Skeletal muscle cell (primary cell): ENCODE data around the gene PROCA1.
"Not testable (repeated sequence)": the region's sequence is repeated elsewhere in the genome, so short reads cannot be mapped to it uniquely, and the experiment has no call there.

ENCODE experiments used
- DNase-seq: peaks from one replicate; pipeline ENCODE4 v3.0.0-alpha.2; 2010; ENCODE audit warnings: low read depth
- H3K4me3 ChIP-seq: 2 replicates; pipeline ENCODE4 v1.5.1; 2011; ENCODE audit warnings: low read depth, mild to moderate bottlenecking, control low read depth, low read length, moderate library complexity

Gene PROCA1

GRCh38 chr17:28744972-28745785 lies 33.5 kb upstream of the PROCA1 start:
- DNase-seq: peak; percentile 11

GRCh38 chr17:28744104-28744971 lies 32.6 kb upstream of the PROCA1 start:
- no peak for DNase-seq
- peak overlapping the region; percentile 89 for H3K4me3 ChIP-seq

More at GRCh38 chr17:28744972-28745785, 33.5 kb upstream of the PROCA1 start:
- peak overlapping the region; percentile 89 for H3K4me3 ChIP-seq

DNA sequence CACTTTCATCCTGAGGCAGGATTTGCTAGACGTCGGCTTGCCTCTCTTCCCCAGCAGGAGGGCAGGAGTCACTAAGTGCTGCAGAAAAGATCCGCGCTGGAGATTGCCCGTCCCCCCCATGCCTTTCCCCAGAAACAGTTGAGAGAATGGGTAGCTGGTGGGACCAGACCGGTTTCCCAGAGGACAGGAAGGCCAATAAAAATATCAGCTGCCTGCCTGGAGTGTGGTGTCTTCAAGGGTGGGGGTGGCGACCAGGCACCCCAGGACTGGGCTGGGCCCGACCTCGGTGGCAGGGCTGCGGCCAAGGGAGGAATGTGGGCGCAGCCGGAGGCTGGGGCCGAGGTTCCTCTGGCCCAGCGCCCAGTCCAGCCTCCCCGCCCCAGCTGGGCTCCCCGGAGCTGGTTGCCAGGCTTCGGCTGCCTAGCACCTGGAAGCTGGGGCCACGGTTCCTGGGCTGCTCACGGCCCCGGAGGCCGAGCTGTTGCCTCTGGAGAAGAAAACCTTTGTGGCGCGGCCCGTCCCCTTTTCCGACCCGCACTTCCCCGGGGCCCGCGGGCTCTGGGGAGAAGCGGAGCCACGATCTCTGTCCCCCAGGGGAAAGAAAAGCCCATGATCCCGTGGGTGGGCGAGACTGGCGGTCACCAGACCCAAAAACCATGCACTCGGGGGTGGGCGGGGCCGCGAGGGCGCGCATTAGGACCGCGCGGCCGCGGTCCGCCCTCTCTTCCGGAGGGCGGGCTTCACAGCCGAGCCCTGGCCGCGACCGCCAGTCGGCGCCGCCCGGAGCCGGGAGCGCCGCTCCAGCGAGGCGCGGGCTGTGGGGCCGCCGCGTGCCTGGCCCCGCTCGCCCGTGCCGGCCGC lies 31.8 kb upstream of the PROCA1 start, which contains the start of gene TRAF4:
Gene TRAF4, plus strand, starts transcription at position 769 of the 861 bp plus-strand sequence. CDS start 102 bp downstream, outside the sequence.
- peak within 1 kb of the TSS; percentile 89 for H3K4me3 ChIP-seq
- DNase-seq: no peak

GRCh38 chr17:28741358-28742349 lies 30.0 kb upstream of the PROCA1 start:
- DNase-seq: no peak
- no peak overlapping the region for H3K4me3 ChIP-seq

- no peak for DNase-seq
- H3K4me3 ChIP-seq: no peak overlapping the region
Observed at GRCh38 chr17:28740406-28741357, 29.0 kb upstream of the PROCA1 start.

DNA sequence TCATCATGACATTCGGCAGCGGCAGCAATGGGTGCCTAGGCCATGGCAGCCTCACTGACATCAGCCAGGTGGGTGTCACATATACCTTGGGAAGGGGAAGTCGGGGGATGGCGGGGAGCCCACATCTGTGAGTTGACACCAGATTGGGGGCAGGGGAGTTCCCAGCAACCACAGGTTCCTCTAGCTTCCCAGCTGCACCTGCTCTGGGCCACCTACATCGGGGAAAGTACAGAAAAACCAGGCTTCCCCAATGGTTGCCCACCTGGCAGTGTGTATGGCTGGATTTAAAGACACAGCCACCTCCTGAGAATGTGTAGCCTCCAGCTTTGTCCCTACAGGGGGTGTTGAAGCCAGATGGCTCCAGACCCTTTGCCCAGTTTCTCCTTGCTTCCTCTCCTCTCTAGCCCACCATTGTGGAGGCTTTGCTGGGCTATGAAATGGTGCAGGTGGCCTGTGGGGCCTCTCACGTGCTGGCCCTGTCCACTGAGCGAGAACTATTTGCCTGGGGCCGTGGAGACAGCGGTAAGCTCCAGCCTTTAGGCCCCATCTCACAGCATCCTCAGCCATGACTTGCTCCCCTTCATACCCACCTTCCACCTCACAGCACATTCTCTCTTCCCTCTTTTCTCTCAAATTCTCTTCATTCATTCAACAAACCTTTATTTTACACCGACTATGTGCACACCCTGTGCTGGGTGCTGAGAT lies 27.1 kb upstream of the PROCA1 start:
- DNase-seq: no peak
- H3K4me3 ChIP-seq: no peak overlapping the region

DNA sequence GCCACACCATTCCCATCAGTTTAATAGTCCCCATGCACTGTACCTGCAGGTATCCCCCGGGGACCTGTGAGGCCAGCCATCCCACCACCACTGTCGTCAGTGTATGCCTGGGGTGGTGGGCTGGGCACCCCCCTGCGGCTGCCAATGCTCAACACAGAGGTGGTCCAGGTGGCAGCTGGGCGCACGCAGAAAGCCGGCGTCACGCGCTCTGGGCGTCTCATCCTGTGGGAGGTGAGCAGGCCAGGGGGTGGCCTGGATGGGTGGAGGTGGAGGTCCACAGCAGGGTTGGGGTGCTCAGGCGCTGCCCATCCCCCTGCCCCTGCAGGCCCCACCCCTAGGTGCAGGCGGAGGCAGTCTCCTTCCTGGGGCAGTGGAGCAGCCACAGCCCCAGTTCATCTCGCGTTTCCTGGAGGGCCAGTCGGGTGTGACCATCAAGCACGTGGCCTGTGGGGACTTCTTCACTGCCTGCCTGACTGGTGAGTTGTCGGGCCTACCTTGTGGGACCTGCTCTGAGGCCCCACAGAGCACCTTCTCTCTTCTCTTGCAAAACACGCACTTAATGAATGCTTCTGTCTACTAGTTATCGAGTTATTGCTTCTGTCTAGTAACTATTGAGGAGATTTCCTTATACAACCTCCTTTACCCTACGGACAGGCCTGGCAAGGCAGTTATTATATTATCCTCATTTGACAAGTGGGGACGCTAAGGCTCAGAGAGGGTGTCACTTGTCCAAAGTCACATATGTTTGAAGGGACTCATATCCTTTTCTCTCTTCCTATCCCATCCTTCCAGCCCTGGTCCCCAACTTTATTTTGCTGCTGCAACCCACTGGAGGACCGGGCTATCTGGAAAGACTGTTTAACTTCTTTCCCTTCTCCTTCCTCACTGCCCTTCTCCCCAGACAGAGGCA lies 26.3 kb upstream of the PROCA1 start:
- H3K4me3 ChIP-seq: no peak overlapping the region
- no peak for DNase-seq

DNA sequence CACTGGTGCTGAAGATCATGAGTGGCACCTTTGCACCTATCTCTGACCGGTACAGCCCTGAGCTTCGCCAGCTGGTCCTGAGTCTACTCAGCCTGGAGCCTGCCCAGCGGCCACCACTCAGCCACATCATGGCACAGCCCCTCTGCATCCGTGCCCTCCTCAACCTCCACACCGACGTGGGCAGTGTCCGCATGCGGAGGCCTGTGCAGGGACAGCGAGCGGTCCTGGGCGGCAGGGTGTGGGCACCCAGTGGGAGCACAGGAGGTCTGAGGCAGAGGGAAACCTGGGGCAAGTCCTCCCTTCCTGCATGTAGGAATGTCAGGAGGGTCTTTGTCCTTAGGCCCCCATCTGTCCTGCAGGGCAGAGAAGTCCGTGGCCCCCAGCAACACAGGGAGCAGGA lies 25.6 kb upstream of the PROCA1 start:
- no peak overlapping the region for H3K4me3 ChIP-seq
- no peak for DNase-seq

- not testable (repeated sequence) for DNase-seq, H3K4me3 ChIP-seq
Observed at GRCh38 chr17:28735913-28736769, 24.5 kb upstream of the PROCA1 start.

- H3K4me3 ChIP-seq: no peak overlapping the region
- DNase-seq: no peak
Observed at GRCh38 chr17:28735242-28735722, 23.6 kb upstream of the PROCA1 start.

- DNase-seq: no peak
- H3K4me3 ChIP-seq: no peak overlapping the region
Observed at GRCh38 chr17:28734712-28735241, 23.1 kb upstream of the PROCA1 start.

DNA sequence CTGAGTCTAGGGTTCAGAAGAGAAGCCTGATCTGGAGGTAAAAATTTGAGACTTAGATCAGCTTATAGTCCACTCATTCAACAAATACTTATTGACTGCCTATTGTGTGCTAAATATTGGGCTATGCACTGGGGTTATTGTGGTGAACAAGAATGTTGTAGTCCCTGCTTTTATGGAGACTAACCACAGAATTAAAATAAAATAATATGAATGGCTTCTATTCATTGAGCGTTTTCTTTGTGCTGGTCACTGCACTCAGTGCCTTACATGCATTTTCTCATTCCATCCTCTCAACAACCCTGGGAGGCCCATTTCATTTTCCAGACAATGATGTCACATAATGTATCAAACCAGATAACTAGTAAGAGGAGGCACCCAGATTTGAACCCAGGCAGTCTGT lies 21.7 kb upstream of the PROCA1 start:
- DNase-seq: no peak
- no peak overlapping the region for H3K4me3 ChIP-seq

DNA sequence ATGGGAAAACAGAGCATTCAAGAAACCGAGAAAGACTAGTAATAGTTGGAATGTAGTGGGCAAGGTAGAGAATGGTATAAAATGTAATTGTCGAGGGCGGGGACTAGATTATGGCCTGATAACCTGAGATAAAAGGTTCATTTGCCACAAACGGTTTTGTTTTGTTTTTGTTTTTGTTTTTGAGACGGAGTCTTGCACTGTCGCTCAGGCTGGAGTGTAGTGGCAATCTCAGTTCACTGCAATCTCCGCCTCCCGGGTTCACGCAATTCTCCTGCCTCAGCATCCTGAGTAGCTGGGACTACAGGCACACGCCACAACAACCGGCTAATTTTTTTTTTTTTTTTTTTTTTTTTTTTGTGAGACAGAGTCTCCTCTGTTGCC lies 18.3 kb upstream of the PROCA1 start:
- no peak overlapping the region for H3K4me3 ChIP-seq
- no peak for DNase-seq

DNA sequence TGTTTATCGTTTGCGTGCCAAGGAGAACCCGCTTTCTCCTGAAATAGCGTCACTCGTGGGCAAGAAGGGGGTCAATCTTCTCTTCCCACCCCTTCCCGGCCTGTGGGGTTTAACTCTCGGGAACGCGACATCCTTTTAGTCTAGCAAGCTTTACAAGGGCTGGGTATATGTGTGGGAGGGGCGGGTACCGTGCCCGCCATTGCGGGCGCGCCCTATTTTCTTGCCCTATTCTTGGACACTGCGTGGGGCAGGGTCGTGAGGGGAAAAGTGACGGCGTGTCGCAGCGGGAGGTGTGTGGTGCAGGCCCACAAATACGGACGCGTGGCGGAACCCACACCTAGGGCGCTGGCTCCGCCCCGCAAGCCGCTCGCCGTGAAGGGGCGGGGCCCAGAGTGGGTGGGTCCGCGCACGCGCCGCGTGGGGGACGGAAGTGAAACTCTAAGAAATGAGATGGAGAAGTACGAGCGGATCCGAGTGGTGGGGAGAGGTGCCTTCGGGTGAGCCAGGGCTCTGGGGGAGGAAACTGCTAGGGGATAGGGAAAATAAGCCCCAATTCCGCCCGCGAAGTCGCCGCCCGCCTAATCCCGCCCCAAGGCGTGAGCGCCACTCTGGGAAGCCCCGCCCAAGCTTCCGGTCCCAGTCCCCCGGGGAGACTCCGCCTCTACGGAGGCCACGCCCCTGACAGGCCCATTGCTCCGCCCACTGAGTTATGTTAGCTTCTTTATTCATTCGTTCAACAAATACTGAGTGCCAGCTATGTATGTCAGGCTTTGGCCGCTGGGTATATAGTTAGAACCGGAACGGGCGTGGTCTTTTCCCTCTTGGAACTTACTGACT lies 16.9 kb upstream of the PROCA1 start, which contains the start of gene NEK8:
Gene NEK8, plus strand, starts transcription at position 425 of the 837 bp plus-strand sequence. Its CDS starts 26 bp downstream, at position 451.
- H3K4me3 ChIP-seq: peak within 1 kb of the TSS; percentile 69
- DNase-seq: no peak
